Heart right ventricle (tissue), 16 donors: ENCODE data around the gene CNR2. TPM values are rescaled to one million over a fixed set of nuclear protein-coding genes. Genes with fewer than 3 reads are reported as not detected.
A peak's percentile ranks its signal among the peaks of the same experiment; 100 is the strongest.

ENCODE experiments used
- ATAC-seq, 8 donors: fragments of 200-7000 bp; cut with Tn5 transposase; one replicate each; pipeline ENCODE4 v1.9.1; 2020; ENCODE audit warnings: mild to moderate bottlenecking in 8 of 8, moderate library complexity in 8 of 8, moderate number of reproducible peaks in 1 of 8
- DNase-seq, 2 donors: peaks; one replicate each; pipeline ENCODE4 v3.0.0-alpha.2; 2020
- H3K27ac ChIP-seq, 10 donors: fragments of 200-600 bp; sonication (generic) in 2 of 10; one replicate each; pipeline versions ENCODE4 v1.5.0 to v1.8.0; 2020 to 2022; ENCODE audit warnings: mild to moderate bottlenecking in 3 of 10
- H3K27me3 ChIP-seq, 7 donors: fragments of 200-600 bp; one replicate each; pipeline ENCODE4 v1.8.0; 2021 to 2022; ENCODE audit warnings: mild to moderate bottlenecking in 2 of 7
- H3K36me3 ChIP-seq, 9 donors: fragments of 200-600 bp; sonication (generic) in 1 of 9; one replicate each; pipeline versions ENCODE4 v1.5.0 to v1.8.0; 2020 to 2022; ENCODE audit warnings: mild to moderate bottlenecking in 2 of 9
- H3K4me1 ChIP-seq, 9 donors: fragments of 200-600 bp; sonication (generic) in 1 of 9; one replicate each; pipeline versions ENCODE4 v1.5.0 to v1.8.0; 2020 to 2022; ENCODE audit warnings: mild to moderate bottlenecking in 4 of 9
- H3K4me3 ChIP-seq, 10 donors: fragments of 200-600 bp; sonication (generic) in 2 of 10; one replicate each; pipeline versions ENCODE4 v1.5.0 to v1.8.0; 2020 to 2022; ENCODE audit warnings: mild to moderate bottlenecking in 7 of 10, moderate library complexity in 2 of 10
- H3K9me3 ChIP-seq, 11 donors: fragments of 200-600 bp in 10 of 11; sonication (generic) in 2 of 11; one replicate each; pipeline versions ENCODE4 v1.5.0 to v1.8.0; 2013 to 2022; ENCODE audit warnings: mild to moderate bottlenecking in 2 of 11, control low read depth in 1 of 11, moderate library complexity in 1 of 11
- WGBS, 2 donors: extraction: QIAGEN DNeasy Blood & Tissue Kit; methylation state at CpG; one replicate each; pipeline ENCODE4 v1.1.7; 2013; ENCODE audit warnings: inconsistent platforms in 1 of 2; 5-methylcytosine and 5-hydroxymethylcytosine counted together
- intact Hi-C, 10 donors: fragments of 100-400 bp; cut with DNase I; formaldehyde crosslinking; loops; one replicate each; pipeline versions ENCODE4 v1.11.1 to v1.14.2; 2022
- polyA plus RNA-seq, 2 donors: library from polyadenylated mRNA; stranded (reverse); fragments of 200-250 nt; gene quantifications; one replicate each; pipeline ENCODE4 v1.2.3, GENCODE V29; 2013
- total RNA-seq, 10 donors: library from RNA; stranded (reverse); fragmentation: NEBNext Ultra II Directional in 3 of 10; extraction: Animal tissue kit (Norgen Biotek cat#: 25700) in 3 of 10; gene quantifications; one replicate each; pipeline versions ENCODE4 v1.2.1 to v1.2.4, GENCODE V29; 2021 to 2023
- TF ChIP-seq, protein P1 (sequence below), 9 donors: fragments of 200-600 bp; sonication (generic) in 2 of 9; IDR thresholded peaks; one replicate each; pipeline versions ENCODE4 v1.5.0 to v1.8.0; 2021 to 2022; ENCODE audit warnings: antibody characterized with exemption in 9 of 9, mild to moderate bottlenecking in 5 of 9, moderate library complexity in 1 of 9
- donor health status: Arrhythmogenic right ventricular cardiomyopathy.
- donor health status: ischemic (EF 13 %, LVEDD 7.1; RV severe dilation, severe dysfunction).
- donor health status: healthy with polysubstance abuse.
- donor health status: DM: no; HTN: yes; CAD: no.
- donor health status: DM: no; HTN: no; CAD: no.
- donor health status: ischemic (EF 25% LVEDD 6.9; RV normal size, moderate dysfunction).
- donor health status: ischemic (EF 25% LVEDD 5.7; RV mildly dilated, moderate dysfunction).
- donor health status: healthy.
- donor health status: DM: yes; HTN: yes; CAD: no.
- donor health status: Ischemic cardiomyopathy.
- donor health status: ischemic (EF 35%, LVEDD 5.7; RV mildly dilated, moderate dysfunction).
- donor health status: nonischemic (EF 11% LVEDD 7.7; RV severe dilation, severe dysfunction).
- donor health status: DM: yes; HTN: yes; CAD: no.
- donor health status: PGD.
- donor health status: ischemic (EF 29% LVEDD 5.4; RV normal size, mild dysfunction).
- donor health status: nonischemic (EF 23%, LVEDD 6.1; RV moderate dilation, normal function).

The CNR2 gene
- total and polyA plus RNA-seq, 12 donors: 0.01 to 0.19 TPM; not detected in 10

GRCh38 chr1:23885222-23885621 lies 27.9 kb downstream of the CNR2 start:
- Histone ChIP-seq H3K27me3 (no peaks in the 10 kb centered on the region), H3K27ac (no peak overlapping the region), H3K4me3 (no peak overlapping the region), H3K4me1 (peaks cover 0 to 4% (median 0%) of the 10 kb centered on the region in 9 donors), H3K36me3 (no peaks in the 10 kb centered on the region), H3K9me3 (no peaks in the 10 kb centered on the region)
- TF ChIP-seq, protein P1, sequence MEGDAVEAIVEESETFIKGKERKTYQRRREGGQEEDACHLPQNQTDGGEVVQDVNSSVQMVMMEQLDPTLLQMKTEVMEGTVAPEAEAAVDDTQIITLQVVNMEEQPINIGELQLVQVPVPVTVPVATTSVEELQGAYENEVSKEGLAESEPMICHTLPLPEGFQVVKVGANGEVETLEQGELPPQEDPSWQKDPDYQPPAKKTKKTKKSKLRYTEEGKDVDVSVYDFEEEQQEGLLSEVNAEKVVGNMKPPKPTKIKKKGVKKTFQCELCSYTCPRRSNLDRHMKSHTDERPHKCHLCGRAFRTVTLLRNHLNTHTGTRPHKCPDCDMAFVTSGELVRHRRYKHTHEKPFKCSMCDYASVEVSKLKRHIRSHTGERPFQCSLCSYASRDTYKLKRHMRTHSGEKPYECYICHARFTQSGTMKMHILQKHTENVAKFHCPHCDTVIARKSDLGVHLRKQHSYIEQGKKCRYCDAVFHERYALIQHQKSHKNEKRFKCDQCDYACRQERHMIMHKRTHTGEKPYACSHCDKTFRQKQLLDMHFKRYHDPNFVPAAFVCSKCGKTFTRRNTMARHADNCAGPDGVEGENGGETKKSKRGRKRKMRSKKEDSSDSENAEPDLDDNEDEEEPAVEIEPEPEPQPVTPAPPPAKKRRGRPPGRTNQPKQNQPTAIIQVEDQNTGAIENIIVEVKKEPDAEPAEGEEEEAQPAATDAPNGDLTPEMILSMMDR (IDR thresholded peaks at IDR 0.05): no peak
- DNase-seq (no peak), ATAC-seq (no peak)
- intact Hi-C loops: no loop called here
- WGBS, 2 donors: 68 to 88% methylated on average over 4 of the region's 4 CpGs

DNA sequence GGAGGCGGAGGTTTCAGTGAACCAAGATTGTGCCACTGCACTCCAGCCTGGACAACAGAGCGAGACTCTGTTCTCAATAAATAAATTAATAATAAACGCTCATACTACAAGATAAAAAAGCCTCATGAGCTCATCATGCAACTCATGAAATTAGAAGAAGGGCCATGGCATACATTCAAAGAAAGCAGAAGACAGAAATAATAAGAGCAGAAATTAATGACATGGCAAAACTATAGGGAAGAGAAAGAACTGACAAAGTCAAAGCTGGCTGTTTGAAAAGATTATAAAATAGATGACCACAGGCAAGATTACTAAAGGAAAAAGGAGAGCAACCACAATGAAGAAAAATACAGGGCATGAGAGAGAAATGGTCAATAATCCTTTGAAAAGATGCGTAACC lies 30.4 kb downstream of the CNR2 start:
- 62 to 84% methylated on average over 4 of the region's 4 CpGs for WGBS, 2 donors
- intact Hi-C loops: no loop called here
- DNase-seq: no peak

DNA sequence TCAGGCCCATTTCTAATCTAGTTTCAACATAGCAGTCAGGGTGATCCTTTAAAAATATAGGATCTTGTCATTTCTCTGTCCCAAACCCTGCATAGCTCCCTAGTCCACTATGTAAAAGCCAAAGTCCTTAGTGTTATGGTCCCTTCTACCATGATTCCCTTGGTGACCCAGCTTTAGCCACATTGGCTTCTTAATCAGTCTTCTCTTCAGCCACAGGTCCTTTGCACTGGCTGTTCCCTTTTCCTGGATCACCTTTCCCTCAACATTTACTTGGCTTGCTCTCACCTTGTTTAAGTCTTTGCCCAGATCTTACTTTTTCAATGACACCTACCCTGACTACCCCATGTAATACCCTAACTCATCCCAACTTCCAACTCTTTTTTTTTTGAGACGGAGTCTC lies 33.4 kb downstream of the CNR2 start:
- Histone ChIP-seq H3K4me1 (no peaks in the 10 kb centered on the region), H3K36me3 (no peaks in the 10 kb centered on the region), H3K27ac (no peak overlapping the region), H3K4me3 (no peak overlapping the region), H3K9me3 (peaks cover 0 to 33% (median 18%) of the 10 kb centered on the region in 11 donors), H3K27me3 (no peaks in the 10 kb centered on the region)
- intact Hi-C loops: no loop called here
- 86 to 100% methylated on average over 1 of the region's 1 CpG for WGBS, 2 donors
- DNase-seq (no peak), ATAC-seq (no peak)
- TF ChIP-seq, protein P1 (IDR thresholded peaks at IDR 0.05): no peak

More for the DNA sequence above, 30.4 kb downstream of the CNR2 start:
- Histone ChIP-seq H3K9me3 (peaks cover 0 to 23% (median 18%) of the 10 kb centered on the region in 11 donors), H3K27ac (peak overlapping the region in 1 of 10 donors; percentile 4), H3K4me3 (no peak overlapping the region), H3K4me1 (no peaks in the 10 kb centered on the region), H3K27me3 (no peaks in the 10 kb centered on the region), H3K36me3 (no peaks in the 10 kb centered on the region)
- TF ChIP-seq, protein P1 (IDR thresholded peaks at IDR 0.05): no peak
- no peak for ATAC-seq

DNA sequence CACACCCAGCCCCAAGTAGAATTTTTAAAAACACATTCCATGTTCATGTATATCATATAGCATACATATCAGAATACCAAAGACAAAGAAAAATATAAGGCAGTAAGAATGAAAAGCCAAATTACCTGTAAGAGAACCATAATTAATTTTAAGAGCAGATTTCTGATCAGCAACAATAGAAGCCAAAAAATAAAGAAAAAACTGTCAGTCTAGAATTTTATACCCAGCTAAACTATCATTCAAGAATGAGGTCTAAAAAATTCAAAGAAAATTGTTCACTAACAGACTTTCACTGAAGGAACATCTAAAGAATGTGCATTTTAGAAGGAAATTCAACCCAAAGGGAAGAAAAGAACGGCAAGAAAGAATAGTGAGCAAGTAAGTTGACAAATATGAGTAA lies 34.5 kb downstream of the CNR2 start:
- H3K4me1 ChIP-seq: no peaks in the 10 kb centered on the region
- no peak overlapping the region for H3K4me3 ChIP-seq
- H3K9me3 ChIP-seq: peaks cover 0 to 33% (median 18%) of the 10 kb centered on the region in 11 donors
- DNase-seq (no peak), ATAC-seq (no peak)
- H3K27ac ChIP-seq: no peak overlapping the region
- TF ChIP-seq, protein P1 (IDR thresholded peaks at IDR 0.05): no peak
- intact Hi-C loops: no loop called here
- 75% methylated on average over 1 of the region's 1 CpG for WGBS, 2 donors
- H3K36me3 ChIP-seq: no peaks in the 10 kb centered on the region
- no peaks in the 10 kb centered on the region for H3K27me3 ChIP-seq
